T-cell (primary cell): ENCODE data around the gene KLHL30. TPM values are rescaled to one million over a fixed set of nuclear protein-coding genes. Genes with fewer than 3 reads are reported as not detected.
A peak's percentile ranks its signal among the peaks of the same experiment; 100 is the strongest.

ENCODE experiments used
- ATAC-seq, 4 experiments: fragments of 200-7000 bp in 3 of 4; fragments of 150-1000 bp in 1 of 4; cut with Tn5 transposase; replicated peaks in 1 of 4; 1 replicate in 3 of 4; 2 replicates in 1 of 4; pipeline ENCODE4 v1.10.0; 2021; ENCODE audit warnings: moderate library complexity in 3 of 4, mild to moderate bottlenecking in 2 of 4, moderate number of reproducible peaks in 1 of 4
- CTCF ChIA-PET, 2 donors: fragments of 300-600 bp; sonication (Branson Sonifier 250); formaldehyde crosslinking; loops; one replicate each; lab custom pipeline; 2022; ENCODE audit warnings: antibody characterized with exemption in 2 of 2; lab: Charles Lee
- POLR2A ChIA-PET, 2 donors: fragments of 300-600 bp; sonication (Branson Sonifier 250); formaldehyde crosslinking; loops; one replicate each; lab custom pipeline; 2022; ENCODE audit warnings: antibody characterized with exemption in 2 of 2; lab: Charles Lee
- DNase-seq, 35 experiments: peaks; one replicate each; pipeline versions ENCODE4 v3.0.0 to v3.0.0-alpha.2; 2013 to 2023
- H3K27ac ChIP-seq: one replicate; pipeline ENCODE4 v1.5.1; 2013; ENCODE audit warnings: low read length
- H3K27me3 ChIP-seq, 2 experiments: replicated peaks in 1 of 2; 1 replicate in 1 of 2; 2 replicates in 1 of 2; pipeline versions ENCODE4 v1.6.1 to v1.7.0; 2013; ENCODE audit warnings: low read length in 1 of 2, mixed read lengths in 1 of 2; ENCODE audit not compliant: control insufficient read depth in 2 of 2, insufficient read depth in 2 of 2; ENCODE audit errors: extremely low read depth in 1 of 2
- H3K36me3 ChIP-seq, 2 donors: 1 replicate in 1 of 2; 2 replicates in 1 of 2; pipeline versions ENCODE4 v1.6.1 to v1.7.0; 2013; ENCODE audit warnings: low read length in 1 of 2; ENCODE audit not compliant: control insufficient read depth in 2 of 2, insufficient read depth in 1 of 2; ENCODE audit errors: extremely low read depth in 1 of 2
- H3K4me1 ChIP-seq, 2 experiments: 1 replicate in 1 of 2; 2 replicates in 1 of 2; pipeline versions ENCODE4 v1.6.1 to v1.7.0; 2013; ENCODE audit warnings: low read length in 2 of 2, mixed read lengths in 1 of 2; ENCODE audit not compliant: insufficient read depth in 2 of 2, control insufficient read depth in 1 of 2; ENCODE audit errors: extremely low read depth in 1 of 2
- H3K4me3 ChIP-seq, 2 donors: 1 replicate in 1 of 2; 2 replicates in 1 of 2; pipeline versions ENCODE4 v1.5.1 to v1.7.0; 2013; ENCODE audit warnings: mild to moderate bottlenecking in 2 of 2, low read length in 1 of 2, moderate library complexity in 1 of 2; ENCODE audit not compliant: control insufficient read depth in 1 of 2; ENCODE audit errors: extremely low read depth in 1 of 2
- H3K9me3 ChIP-seq: 2 replicates; pipeline ENCODE4 v1.7.0; 2013
- H3K27ac Mint-ChIP-seq, 2 donors: one replicate each; pipeline ENCODE4 v1.8.0; 2020 to 2021; ENCODE audit warnings: mild to moderate bottlenecking in 2 of 2, mixed read lengths in 2 of 2
- H3K27me3 Mint-ChIP-seq, 2 donors: one replicate each; pipeline ENCODE4 v1.8.0; 2021 to 2022; ENCODE audit warnings: mixed read lengths in 2 of 2
- H3K36me3 Mint-ChIP-seq: one replicate; pipeline ENCODE4 v1.8.0; 2021; ENCODE audit warnings: mixed read lengths
- H3K4me1 Mint-ChIP-seq, 3 donors: one replicate each; pipeline ENCODE4 v1.8.0; 2020 to 2022; ENCODE audit warnings: mixed read lengths in 3 of 3, mild to moderate bottlenecking in 1 of 3
- H3K4me3 Mint-ChIP-seq, 3 donors: one replicate each; pipeline ENCODE4 v1.8.0; 2020 to 2022; ENCODE audit warnings: mild to moderate bottlenecking in 3 of 3, mixed read lengths in 3 of 3, moderate library complexity in 3 of 3
- H3K9me3 Mint-ChIP-seq, 3 donors: one replicate each; pipeline ENCODE4 v1.8.0; 2020 to 2022; ENCODE audit warnings: mixed read lengths in 3 of 3
- WGBS: methylation state at CpG from one replicate; pipeline ENCODE4 v1.1.5; 2013; ENCODE audit warnings: missing lambda C conversion rate; ENCODE audit not compliant: insufficient coverage; 5-methylcytosine and 5-hydroxymethylcytosine counted together
- total RNA-seq, 35 experiments: library from RNA in 6 of 35; stranded (reverse) in 6 of 35; fragments of 120-200 nt in 1 of 35; gene quantifications; one replicate each; pipeline versions ENCODE4 v1.2.1 to v1.2.4 and lab custom pipeline; 2013 to 2026

KLHL30 gene
- total RNA-seq, 5 donors from 2014 or later (not counting 1 experiment from before 2014, with no cell fraction given) = not detected

DNA sequence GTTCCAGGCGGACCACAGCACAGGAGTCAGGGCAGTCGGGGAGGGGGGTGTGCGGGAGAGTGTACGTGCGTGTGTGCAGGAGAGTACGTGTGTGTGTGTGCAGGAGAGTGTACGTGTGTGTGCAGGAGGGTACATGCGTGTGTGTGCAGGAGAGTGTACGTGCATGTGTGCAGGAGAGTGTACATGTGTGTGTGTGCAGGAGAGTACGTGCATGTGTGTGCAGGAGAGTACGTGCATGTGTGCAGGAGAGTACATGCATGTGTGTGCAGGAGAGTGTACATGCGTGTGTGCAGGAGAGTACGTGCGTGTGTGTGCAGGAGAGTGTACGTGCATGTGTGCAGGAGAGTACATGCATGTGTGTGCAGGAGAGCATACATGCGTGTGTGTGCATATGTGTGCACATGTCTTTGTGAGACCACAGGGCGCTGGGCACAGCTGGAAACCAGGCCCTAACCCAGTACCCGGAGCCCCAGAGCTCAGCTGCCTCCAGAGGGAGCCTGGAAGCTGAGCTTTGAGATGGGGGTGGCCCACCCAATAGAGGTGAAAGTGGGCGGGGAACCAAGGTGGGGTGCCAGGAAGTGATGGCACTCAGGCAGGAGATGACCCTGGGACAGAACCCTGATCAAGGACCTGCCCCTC, 13.9 kb upstream of the KLHL30 start:
- no peak for ATAC-seq
- Mint-ChIP-seq H3K4me3 (no peak overlapping the region), H3K36me3 (no peaks in the 10 kb centered on the region), H3K4me1 (no peaks in the 10 kb centered on the region), H3K27ac (no peak overlapping the region), H3K27me3 (no peaks in the 10 kb centered on the region), H3K9me3 (no peaks in the 10 kb centered on the region)
- ChIA-PET POLR2A (no interaction called here), CTCF (no interaction called here)
- no peaks in the 10 kb centered on the region for H3K36me3 ChIP-seq
- WGBS = 97% methylated on average over 18 of the region's 19 CpGs
- peaks cover 0 to 31% of the 10 kb centered on the region in 2 experiments for H3K27me3 ChIP-seq
- DNase-seq = no peak
- no peaks in the 10 kb centered on the region for H3K9me3 ChIP-seq
- H3K4me1 ChIP-seq = peaks cover 0 to 6% of the 10 kb centered on the region in 2 experiments
- no peak overlapping the region for H3K27ac ChIP-seq
- no peak overlapping the region for H3K4me3 ChIP-seq

- ChIA-PET CTCF (no interaction called here), POLR2A (no interaction called here)
- Histone ChIP-seq H3K4me1 (peaks cover 0 to 6% of the 10 kb centered on the region in 2 experiments), H3K27ac (no peak overlapping the region), H3K27me3 (peaks cover 0 to 24% of the 10 kb centered on the region in 2 experiments), H3K9me3 (no peaks in the 10 kb centered on the region), H3K4me3 (no peak overlapping the region), H3K36me3 (no peaks in the 10 kb centered on the region)
- 91% methylated on average over 8 of the region's 20 CpGs for WGBS
- no peak overlapping the region for H3K4me3 Mint-ChIP-seq
- H3K36me3 Mint-ChIP-seq = no peaks in the 10 kb centered on the region
- DNase-seq (no peak), ATAC-seq (no peak)
- H3K9me3 Mint-ChIP-seq = no peaks in the 10 kb centered on the region
- H3K27me3 Mint-ChIP-seq = no peaks in the 10 kb centered on the region
- H3K4me1 Mint-ChIP-seq = no peaks in the 10 kb centered on the region
- no peak overlapping the region for H3K27ac Mint-ChIP-seq
These were observed 13.2 kb upstream of the KLHL30 start for GRCh38 chr2:238125127-238125885.

GRCh38 chr2:238126338-238126737, 12.1 kb upstream of the KLHL30 start:
- H3K27me3 Mint-ChIP-seq = no peaks in the 10 kb centered on the region
- no peaks in the 10 kb centered on the region for H3K9me3 Mint-ChIP-seq
- 95% methylated on average over 2 of the region's 2 CpGs for whole genome bisulfite sequencing
- POLR2A ChIA-PET = no interaction called here
- Histone ChIP-seq H3K27me3 (peaks cover 0 to 15% of the 10 kb centered on the region in 2 experiments), H3K4me1 (peaks cover 0 to 6% of the 10 kb centered on the region in 2 experiments), H3K27ac (no peak overlapping the region), H3K9me3 (no peaks in the 10 kb centered on the region), H3K36me3 (no peaks in the 10 kb centered on the region), H3K4me3 (no peak overlapping the region)
- DNase-seq (no peak), ATAC-seq (no peak)
- H3K4me1 Mint-ChIP-seq = no peaks in the 10 kb centered on the region
- CTCF ChIA-PET = no interaction called here
- no peak overlapping the region for H3K4me3 Mint-ChIP-seq
- no peaks in the 10 kb centered on the region for H3K36me3 Mint-ChIP-seq
- H3K27ac Mint-ChIP-seq = no peak overlapping the region

- ChIA-PET POLR2A (no interaction called here), CTCF (no interaction called here)
- H3K4me1 ChIP-seq = peaks cover 0 to 6% of the 10 kb centered on the region in 2 experiments
- no peaks in the 10 kb centered on the region for H3K4me1 Mint-ChIP-seq
- no peak overlapping the region for H3K4me3 ChIP-seq
- no peaks in the 10 kb centered on the region for H3K36me3 Mint-ChIP-seq
- H3K27me3 ChIP-seq = peaks cover 0 to 13% of the 10 kb centered on the region in 2 experiments
- H3K36me3 ChIP-seq = no peaks in the 10 kb centered on the region
- no peaks in the 10 kb centered on the region for H3K9me3 ChIP-seq
- H3K27ac Mint-ChIP-seq = no peak overlapping the region
- H3K4me3 Mint-ChIP-seq = no peak overlapping the region
- DNase-seq = no peak
- 97% methylated on average over 2 of the region's 2 CpGs for WGBS
- no peaks in the 10 kb centered on the region for H3K27me3 Mint-ChIP-seq
- no peak overlapping the region for H3K27ac ChIP-seq
- H3K9me3 Mint-ChIP-seq = no peaks in the 10 kb centered on the region
- no peak for ATAC-seq
These were observed 11.7 kb upstream of the KLHL30 start for GRCh38 chr2:238126775-238127164.

GRCh38 chr2:238127165-238128060, 11.1 kb upstream of the KLHL30 start:
- no peak overlapping the region for H3K27ac Mint-ChIP-seq
- peak in 3 of 4 experiments; percentile 44 to 65 (median 45) for ATAC-seq
- peaks cover 0 to 9% of the 10 kb centered on the region in 2 experiments for H3K27me3 ChIP-seq

DNA sequence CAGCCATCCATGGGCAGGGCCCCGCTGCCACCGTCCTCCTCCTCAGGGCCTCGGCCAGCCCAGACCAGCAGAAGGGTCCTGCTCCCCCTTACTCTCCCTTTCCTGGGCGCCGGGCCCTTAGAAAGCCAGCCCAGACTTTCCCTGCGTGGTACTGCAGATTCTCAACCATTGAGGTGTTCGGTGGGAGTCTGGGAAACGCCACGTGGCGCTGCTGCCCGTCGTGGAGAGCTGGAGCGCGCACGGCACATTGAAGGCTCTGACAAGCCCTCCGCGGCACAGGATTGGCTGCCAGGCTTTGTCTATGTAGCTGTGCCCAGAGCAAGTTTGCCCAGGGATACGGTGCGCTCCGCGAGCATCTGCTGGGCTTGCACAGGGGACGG, 10.4 kb upstream of the KLHL30 start:
- CTCF ChIA-PET = no interaction called here
- H3K27ac Mint-ChIP-seq = no peak overlapping the region

More at GRCh38 chr2:238127165-238128060, 11.1 kb upstream of the KLHL30 start:
- H3K9me3 Mint-ChIP-seq = no peaks in the 10 kb centered on the region
- no peaks in the 10 kb centered on the region for H3K36me3 Mint-ChIP-seq
- ChIA-PET CTCF (no interaction called here), POLR2A (no interaction called here)
- H3K4me1 Mint-ChIP-seq = no peaks in the 10 kb centered on the region
- no peaks in the 10 kb centered on the region for H3K9me3 ChIP-seq
- H3K4me3 Mint-ChIP-seq = no peak overlapping the region
- no peaks in the 10 kb centered on the region for H3K36me3 ChIP-seq
- H3K27ac ChIP-seq = no peak overlapping the region
- peak in 1 of 35 experiments; percentile 23 for DNase-seq
- no peaks in the 10 kb centered on the region for H3K27me3 Mint-ChIP-seq
- no peak overlapping the region for H3K4me3 ChIP-seq
- H3K4me1 ChIP-seq = peaks cover 0 to 6% of the 10 kb centered on the region in 2 experiments
- WGBS = 77% methylated on average over 28 of the region's 36 CpGs

More for the DNA sequence above, 10.4 kb upstream of the KLHL30 start:
- Mint-ChIP-seq H3K9me3 (no peaks in the 10 kb centered on the region), H3K4me3 (no peak overlapping the region), H3K27me3 (no peaks in the 10 kb centered on the region), H3K4me1 (no peaks in the 10 kb centered on the region), H3K36me3 (no peaks in the 10 kb centered on the region)
- DNase-seq = no peak
- H3K4me3 ChIP-seq = no peak overlapping the region
- ATAC-seq = no peak
- POLR2A ChIA-PET = no interaction called here
- H3K9me3 ChIP-seq = no peaks in the 10 kb centered on the region
- WGBS = 86% methylated on average over 17 of the region's 22 CpGs
- peaks cover 0 to 9% of the 10 kb centered on the region in 2 experiments for H3K27me3 ChIP-seq
- peaks cover 0 to 6% of the 10 kb centered on the region in 2 experiments for H3K4me1 ChIP-seq
- no peak overlapping the region for H3K27ac ChIP-seq
- H3K36me3 ChIP-seq = no peaks in the 10 kb centered on the region
